GM21447 (cell line): ENCODE data around the gene FOCAD.

ENCODE experiments used
- ATAC-seq: cut with Tn5 transposase; IDR thresholded peaks from one replicate; pipeline ENCODE4 v1.9.1; 2021; ENCODE audit not compliant: unreplicated experiment

FOCAD gene

DNA sequence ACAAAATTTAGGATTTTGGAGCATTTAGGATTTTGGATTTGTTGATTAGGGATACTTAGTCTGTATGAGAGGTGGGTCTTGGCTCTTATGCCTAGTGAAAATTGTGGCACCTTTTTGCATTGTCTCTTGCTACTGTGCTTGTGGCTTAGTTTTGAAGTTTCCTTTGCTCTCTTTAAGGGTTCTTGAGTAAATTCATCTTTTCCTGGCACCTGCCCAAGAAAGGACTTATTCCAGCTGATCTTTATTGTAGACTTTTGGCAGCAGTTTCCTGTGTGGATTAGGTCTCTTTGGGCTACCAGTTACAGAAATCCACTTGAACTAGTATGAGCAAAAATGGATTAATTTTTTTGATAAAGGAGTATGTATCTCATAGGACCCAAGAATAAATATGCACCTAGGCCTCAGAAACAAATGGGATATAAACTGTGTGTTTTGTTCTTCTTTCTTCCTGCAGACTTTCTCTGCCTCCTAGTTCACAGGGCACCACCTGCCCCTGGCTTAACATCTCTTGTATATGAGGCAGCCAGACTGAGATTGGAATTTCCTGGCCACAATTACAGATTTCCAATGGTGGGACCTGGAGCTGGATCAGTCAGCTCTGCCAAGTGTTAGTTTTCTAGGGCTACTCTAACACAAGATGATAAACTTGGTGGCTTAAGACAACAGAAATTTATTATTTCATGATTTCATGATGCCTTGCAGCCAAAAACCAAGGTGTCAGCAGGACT lies 44.6 kb downstream of the FOCAD start:
- no peak for ATAC-seq

DNA sequence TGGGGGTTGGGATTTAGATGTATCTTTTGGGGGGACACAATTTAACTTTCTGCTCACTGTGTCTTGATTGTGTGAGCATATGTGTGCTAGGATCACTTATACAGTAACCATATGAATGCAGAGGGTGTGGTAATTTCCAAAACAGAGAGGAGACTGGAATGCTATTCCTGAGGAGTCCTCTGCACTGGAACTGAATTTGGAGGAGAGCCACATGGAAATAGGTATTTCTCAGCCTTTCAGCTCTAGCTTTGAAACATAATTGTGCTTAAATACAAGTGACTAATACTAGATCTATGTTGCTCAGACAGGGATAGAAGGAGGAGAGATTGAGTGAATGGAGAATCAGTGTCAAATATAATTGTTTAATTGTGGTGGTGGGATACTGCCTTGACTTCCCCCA lies 45.5 kb downstream of the FOCAD start:
- ATAC-seq: no peak

DNA sequence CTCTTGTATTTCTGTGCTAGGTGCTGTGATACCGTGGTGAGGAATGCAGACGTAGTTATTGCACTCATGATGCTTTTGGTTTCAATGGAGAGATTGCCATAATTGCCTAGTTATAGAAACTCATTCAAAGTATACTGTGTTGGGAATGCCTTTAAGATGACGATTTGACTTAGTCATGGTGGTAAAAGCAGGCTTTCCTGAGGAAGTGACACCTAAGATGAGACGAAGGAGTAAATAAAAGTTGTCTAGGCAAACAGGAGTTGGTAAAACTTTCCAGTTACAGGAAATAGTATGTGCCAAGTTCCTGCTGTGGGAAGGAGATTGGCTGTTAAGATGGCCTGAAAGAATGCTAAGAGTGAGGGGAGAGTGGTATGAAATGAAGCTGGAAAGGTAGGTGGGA lies 48.1 kb downstream of the FOCAD start:
- no peak for ATAC-seq

DNA sequence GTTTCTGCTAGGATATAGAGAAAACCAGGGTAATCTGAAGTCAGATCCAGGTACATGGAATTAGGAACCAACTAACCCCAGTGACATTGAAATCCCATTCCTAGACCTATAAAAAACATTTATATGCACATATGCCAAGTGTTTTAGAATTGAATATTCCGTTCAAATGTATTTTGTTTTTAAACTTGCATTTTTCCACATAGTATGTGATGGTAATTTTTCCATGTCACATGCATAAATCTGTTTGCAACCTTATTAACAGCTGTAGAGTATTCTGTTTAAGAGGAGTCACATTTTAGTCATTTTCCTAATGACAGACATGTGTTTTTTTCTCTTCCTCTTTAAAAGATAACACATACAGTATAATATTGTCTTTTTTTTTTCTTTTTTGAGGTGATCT lies 50.2 kb downstream of the FOCAD start:
- ATAC-seq: no peak

DNA sequence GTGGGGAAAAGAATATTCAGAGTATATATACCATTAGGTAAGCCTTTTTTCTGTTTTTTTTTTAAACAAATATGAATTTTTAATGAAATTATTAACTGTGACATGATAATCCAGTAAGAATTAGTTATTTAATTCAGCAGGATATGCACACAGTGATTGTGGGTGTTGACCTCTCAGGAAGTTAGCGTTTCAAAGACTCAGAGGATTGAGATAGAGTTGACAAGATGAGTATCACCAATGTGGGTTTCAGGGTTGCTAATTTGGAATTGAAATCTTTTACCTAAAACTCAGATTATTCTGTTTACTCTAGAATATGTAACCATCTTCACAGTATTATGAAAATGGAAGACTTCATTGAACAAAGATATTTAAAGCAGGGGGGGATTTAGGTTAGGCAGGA lies 56.2 kb downstream of the FOCAD start:
- ATAC-seq: no peak

DNA sequence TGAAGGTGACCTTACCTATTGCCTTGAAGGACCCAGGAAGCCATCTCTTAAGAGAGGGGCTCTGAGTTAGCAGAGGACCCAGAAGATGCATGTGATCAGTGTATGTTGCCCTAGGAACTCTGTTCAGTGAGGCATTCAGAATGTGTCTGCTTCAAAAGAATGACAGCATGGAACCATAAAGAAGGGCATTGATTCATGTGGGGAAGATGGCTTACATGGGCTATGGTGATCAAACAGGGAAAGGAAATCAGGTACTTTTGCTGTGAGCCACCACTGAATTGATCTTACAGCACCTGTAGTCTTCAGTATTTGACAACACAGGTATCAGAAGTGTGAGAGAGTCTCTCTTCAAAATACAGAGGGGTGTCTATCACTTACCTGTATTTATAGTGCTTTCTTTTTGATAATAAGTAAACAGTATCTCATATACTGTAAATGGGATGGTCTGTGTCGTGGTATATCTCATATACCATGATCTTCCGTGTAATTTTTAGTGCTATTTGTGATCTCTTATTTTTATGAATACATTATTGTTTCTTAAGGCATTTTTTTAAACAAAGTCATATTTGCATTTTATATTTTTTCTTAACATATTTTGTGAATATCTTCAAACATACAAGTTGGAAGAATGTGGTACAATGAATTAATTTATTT lies 57.0 kb downstream of the FOCAD start:
- no peak for ATAC-seq

- no peak for ATAC-seq
Measured at GRCh38 chr9:20742833-20743232, 58.8 kb downstream of the FOCAD start.

DNA sequence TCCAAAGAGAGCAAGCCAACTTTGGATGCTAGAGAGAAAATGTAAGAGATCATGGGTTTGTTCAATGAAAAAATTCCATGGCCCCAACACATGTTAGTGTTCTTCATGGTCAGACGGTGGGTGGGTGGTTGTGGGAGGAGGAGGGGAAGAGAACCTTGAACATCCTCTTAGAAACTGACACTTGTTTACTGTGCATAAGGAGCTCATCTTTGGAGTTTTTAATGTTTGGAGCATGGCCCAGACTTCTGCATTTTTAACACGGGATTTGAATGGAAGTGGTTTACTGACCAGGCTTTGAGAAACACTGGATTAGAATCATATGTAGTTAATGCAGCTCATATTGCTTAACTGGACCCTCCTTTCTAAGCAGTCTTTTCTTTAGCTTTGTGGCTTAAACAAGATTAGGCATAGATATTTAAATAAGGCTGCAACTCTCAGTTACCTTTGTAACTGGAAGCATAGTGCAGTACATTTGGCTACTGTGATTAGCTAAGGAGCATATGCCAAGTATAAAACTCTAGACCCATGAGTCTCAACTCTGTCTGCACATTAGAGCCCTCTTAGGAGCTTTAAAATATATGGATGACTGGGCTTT lies 60.1 kb downstream of the FOCAD start:
- ATAC-seq: no peak

- ATAC-seq: no peak
Measured at GRCh38 chr9:20746967-20747366, 62.9 kb downstream of the FOCAD start.

DNA sequence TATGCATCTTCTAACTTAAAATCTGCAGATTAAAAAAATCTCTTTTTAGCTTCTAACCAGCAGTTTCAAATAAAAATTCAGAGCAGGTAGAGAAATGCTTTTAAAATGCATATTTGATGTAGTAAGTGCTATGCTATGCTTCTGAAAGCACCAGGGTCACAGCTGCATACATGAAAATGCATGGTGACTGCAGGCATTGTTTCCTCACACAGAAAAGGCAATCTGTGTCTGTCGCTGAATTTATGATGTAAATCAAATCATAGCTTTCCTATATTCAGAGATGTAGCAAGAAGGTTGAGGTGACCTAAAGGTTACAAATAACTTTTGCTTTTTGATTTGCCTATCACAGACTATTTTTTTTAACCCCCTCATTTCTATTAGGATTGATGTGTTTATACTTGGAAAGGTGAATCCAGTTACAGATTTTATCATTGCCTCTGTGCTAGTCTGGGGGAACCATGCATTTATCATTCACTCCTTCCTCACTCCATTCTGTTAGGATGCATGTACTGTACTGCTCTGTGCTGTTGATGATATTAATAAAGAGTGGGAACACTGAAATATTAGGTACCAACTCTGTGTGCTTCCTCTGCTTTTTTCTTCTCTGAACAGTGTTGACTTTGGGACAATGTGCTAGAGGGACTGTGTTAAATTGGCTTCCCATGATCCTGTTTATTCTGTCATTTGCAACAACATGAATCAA lies 65.6 kb downstream of the FOCAD start:
- no peak for ATAC-seq

GRCh38 chr9:20753761-20754160 lies 69.7 kb downstream of the FOCAD start:
- ATAC-seq: no peak

- no peak for ATAC-seq
Measured at GRCh38 chr9:20754556-20754955, 70.5 kb downstream of the FOCAD start.

DNA sequence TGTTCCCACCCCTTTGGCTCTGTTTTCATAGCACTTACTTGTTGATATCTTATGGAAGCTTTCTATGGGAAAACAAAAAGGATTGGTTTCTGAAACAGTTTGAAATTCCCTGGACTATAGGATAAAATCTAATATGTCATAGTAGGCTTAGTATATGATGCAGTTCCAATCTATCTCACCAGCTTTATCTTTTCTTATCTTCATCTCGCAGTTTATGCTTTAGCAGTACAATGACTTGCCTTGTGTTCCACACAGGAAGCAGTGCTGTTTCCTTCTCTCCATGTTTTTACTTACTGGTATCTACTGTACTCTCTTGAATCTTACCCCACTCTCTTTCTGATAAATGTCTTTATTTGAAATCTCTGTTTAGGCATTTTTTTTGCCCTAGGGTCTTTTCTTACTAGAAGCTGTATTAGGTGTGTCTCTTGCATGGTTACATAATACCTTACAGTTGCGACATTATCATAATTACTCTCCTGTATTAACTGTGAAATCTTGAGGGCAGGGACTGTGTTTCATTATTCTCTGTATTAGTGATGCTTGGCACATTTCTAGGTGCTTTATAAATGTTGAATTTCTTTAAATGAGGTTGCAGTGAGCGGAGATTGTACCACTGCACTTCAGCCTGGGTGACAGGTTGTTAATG lies 76.3 kb downstream of the FOCAD start:
- no peak for ATAC-seq

GRCh38 chr9:20770947-20771346 lies 86.9 kb downstream of the FOCAD start:
- ATAC-seq: no peak

DNA sequence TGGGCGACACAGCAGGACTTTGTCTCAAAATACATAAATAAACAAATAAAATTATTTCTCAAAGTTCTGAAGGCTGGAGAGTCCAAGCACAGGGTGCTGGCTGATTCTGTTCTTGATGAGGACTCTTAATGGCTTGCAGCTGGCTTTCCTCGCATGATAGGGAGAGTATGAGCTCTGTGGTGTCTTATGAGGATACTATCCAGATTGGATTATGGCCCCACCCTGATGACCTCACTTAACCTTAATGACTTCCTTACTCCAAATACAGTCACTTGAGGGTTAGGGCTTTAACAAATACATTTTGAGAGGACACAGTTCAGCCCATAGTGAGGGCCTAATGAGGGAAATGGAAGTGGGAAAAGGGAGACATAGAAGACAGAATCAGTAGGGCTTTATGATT lies 87.7 kb downstream of the FOCAD start:
- ATAC-seq: no peak

DNA sequence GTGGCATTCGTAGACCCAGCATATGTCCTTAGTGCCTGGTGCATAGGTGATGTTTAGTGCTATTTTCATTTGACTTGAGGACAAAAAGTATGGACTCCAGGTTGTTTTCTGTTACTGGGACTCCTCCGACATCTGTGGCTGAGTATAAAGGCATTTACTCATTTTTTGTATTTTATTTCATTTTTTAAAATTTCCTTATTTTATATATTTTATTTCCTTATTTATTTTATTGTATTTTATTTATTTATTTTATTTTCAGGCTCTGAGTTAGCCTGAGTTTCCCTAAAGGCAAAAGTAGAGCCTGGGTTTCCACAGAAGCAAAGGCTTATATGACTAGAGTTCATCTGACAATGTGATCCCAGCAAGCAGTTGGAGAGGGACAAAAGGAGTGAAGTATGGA lies 91.6 kb downstream of the FOCAD start:
- ATAC-seq: no peak

GRCh38 chr9:20781092-20781491 lies 97.0 kb downstream of the FOCAD start:
- no peak for ATAC-seq

DNA sequence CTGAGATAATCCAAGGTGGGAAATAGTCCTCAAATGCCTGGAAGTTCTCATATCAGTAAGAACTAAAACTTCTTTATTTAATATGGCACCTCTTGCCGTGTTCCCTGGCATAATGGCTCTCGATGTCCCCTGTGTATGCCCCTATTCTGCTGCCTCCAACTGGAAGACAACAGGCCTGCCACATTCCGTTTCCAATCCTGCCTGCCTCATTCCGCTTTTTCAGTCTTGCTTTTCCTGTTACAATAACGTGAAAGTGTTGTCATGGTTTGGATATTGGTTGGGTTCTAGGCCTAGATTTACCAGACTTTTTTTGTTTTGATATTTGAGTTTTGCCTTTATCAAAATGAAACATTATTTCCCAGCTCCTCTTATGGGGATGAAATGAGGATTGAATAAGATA lies 98.2 kb downstream of the FOCAD start:
- no peak for ATAC-seq

GRCh38 chr9:20783057-20784038 lies 99.3 kb downstream of the FOCAD start:
- ATAC-seq: no peak

DNA sequence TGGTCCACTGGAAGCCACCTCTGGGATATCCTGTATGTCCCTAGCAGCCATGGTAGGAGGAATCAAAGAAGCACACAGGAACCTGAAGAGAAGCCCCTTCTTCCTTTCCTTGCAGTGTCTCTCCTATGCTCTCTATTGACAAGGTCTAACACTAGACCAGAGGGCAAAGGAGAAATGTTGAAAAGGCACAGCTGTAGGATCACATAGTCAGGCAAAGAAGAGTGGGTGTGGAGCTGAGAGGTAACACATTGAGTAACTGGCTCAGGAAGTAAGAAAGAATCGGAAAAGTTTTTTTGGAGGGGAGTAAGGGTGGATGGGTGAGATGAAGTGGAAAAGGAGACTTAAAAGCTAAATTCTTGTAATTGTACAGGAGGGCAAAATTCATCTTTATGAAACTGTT lies 100.1 kb downstream of the FOCAD start:
- ATAC-seq: no peak
